Caco-2 (cell line): ENCODE results near the gene KRTAP5-9. TPM values are rescaled to one million over a fixed set of nuclear protein-coding genes. Genes with fewer than 3 reads are reported as not detected.
A peak's percentile ranks its signal among the peaks of the same experiment; 100 is the strongest.
"Not testable (repeated sequence)": the region's sequence is repeated elsewhere in the genome, so short reads cannot be mapped to it uniquely, and the experiment has no call there.

Experiments
- BruUV-seq: library from RNA; stranded (reverse); fragments of 400-500 nt; replicated peaks from 2 replicates; lab custom pipeline; 2021; lab: Mats Ljungman, UMichigan
- CTCF ChIA-PET: fragments of 300-600 bp; sonication (Branson Sonifier 250); formaldehyde crosslinking; loops from one replicate; lab custom pipeline; 2022; ENCODE audit warnings: antibody characterized with exemption; lab: Charles Lee
- POLR2A ChIA-PET: fragments of 300-600 bp; sonication (Branson Sonifier 250); formaldehyde crosslinking; loops from one replicate; lab custom pipeline; 2022; ENCODE audit warnings: antibody characterized with exemption; lab: Charles Lee
- DNase-seq, 2 experiments: peaks; one replicate each; pipeline versions ENCODE4 v3.0.0 to v3.0.0-alpha.2; 2020 to 2022
- H3K27me3 ChIP-seq: replicated peaks from 2 replicates; pipeline ENCODE4 v1.6.0; 2011; ENCODE audit warnings: low read length; ENCODE audit not compliant: control insufficient read depth, insufficient read depth
- H3K36me3 ChIP-seq: 2 replicates; pipeline ENCODE4 v1.5.1; 2011; ENCODE audit warnings: low read length; ENCODE audit not compliant: control insufficient read depth, insufficient read depth
- H3K4me1 ChIP-seq: fragments of 250-450 bp; sonication (Bioruptor Pico); 2 replicates; pipeline ENCODE4 v1.5.1; 2020; ENCODE audit warnings: mild to moderate bottlenecking
- H3K4me3 ChIP-seq: 2 replicates; pipeline ENCODE4 v1.5.1; 2011; ENCODE audit warnings: low read depth, mild to moderate bottlenecking, control low read depth, low read length
- H3K9me3 ChIP-seq: fragments of 250-450 bp; sonication (Bioruptor Pico); 2 replicates; pipeline ENCODE4 v1.5.1; 2020; ENCODE audit warnings: mild to moderate bottlenecking, moderate library complexity
- H3K27ac Mint-ChIP-seq: one replicate; pipeline ENCODE4 v1.8.0; 2022; ENCODE audit warnings: mixed read lengths; ENCODE audit not compliant: unreplicated experiment
- H3K27me3 Mint-ChIP-seq: one replicate; pipeline ENCODE4 v1.8.0; 2022; ENCODE audit warnings: mixed read lengths; ENCODE audit not compliant: insufficient read depth, unreplicated experiment
- H3K36me3 Mint-ChIP-seq: one replicate; pipeline ENCODE4 v1.8.0; 2022; ENCODE audit warnings: mild to moderate bottlenecking, mixed read lengths; ENCODE audit not compliant: insufficient read depth, unreplicated experiment
- H3K4me1 Mint-ChIP-seq: one replicate; pipeline ENCODE4 v1.8.0; 2022; ENCODE audit warnings: low read depth, mixed read lengths; ENCODE audit not compliant: unreplicated experiment
- H3K4me3 Mint-ChIP-seq: one replicate; pipeline ENCODE4 v1.8.0; 2022; ENCODE audit warnings: mild to moderate bottlenecking, moderate library complexity, mixed read lengths; ENCODE audit not compliant: unreplicated experiment
- H3K9me3 Mint-ChIP-seq: one replicate; pipeline ENCODE4 v1.8.0; 2022; ENCODE audit warnings: mixed read lengths; ENCODE audit not compliant: unreplicated experiment
- CTCF ChIP-seq, 2 experiments: fragments of 200-600 bp in 1 of 2; IDR thresholded peaks; 1 replicate in 1 of 2; 2 replicates in 1 of 2; pipeline versions ENCODE4 v1.5.1 to v1.8.0; 2011 to 2022; ENCODE audit warnings: antibody characterized with exemption in 1 of 2, control low read depth in 1 of 2, inconsistent platforms in 1 of 2, low read depth in 1 of 2, low read length in 1 of 2, mild to moderate bottlenecking in 1 of 2, moderate library complexity in 1 of 2; ENCODE audit not compliant: insufficient read depth in 1 of 2, severe bottlenecking in 1 of 2, unreplicated experiment in 1 of 2
- intact Hi-C: fragments of 100-400 bp; cut with micrococcal nuclease; formaldehyde crosslinking; loops from one replicate; pipeline ENCODE4 v1.10.0; 2022; ENCODE audit not compliant: unreplicated experiment
- total RNA-seq: library from RNA; stranded (reverse); gene quantifications from 2 replicates; pipeline ENCODE4 v1.2.3, GENCODE V29; 2022

Gene KRTAP5-9
- total RNA-seq, 1 experiment from 2014 or later: not detected

GRCh38 chr11:71577469-71578004, 29.3 kb downstream of the KRTAP5-9 start:
- H3K9me3 Mint-ChIP-seq: no peaks in the 10 kb centered on the region
- peaks cover 19% of the 10 kb centered on the region for H3K4me1 ChIP-seq
- H3K27ac Mint-ChIP-seq: no peak overlapping the region
- no peaks in the 10 kb centered on the region for H3K9me3 ChIP-seq
- TF ChIP-seq CTCF (IDR thresholded peaks at IDR 0.05; ENCODE audit: insufficient read depth in 1 of 2, low read depth in 1 of 2, low read length in 1 of 2, severe bottlenecking in 1 of 2, unreplicated experiment in 1 of 2): no peak
- POLR2A ChIA-PET: no interaction called here
- H3K36me3 ChIP-seq: no peaks in the 10 kb centered on the region
- no peaks in the 10 kb centered on the region for H3K27me3 ChIP-seq
- peaks cover 2% of the 10 kb centered on the region for H3K27me3 Mint-ChIP-seq
- no peaks in the 10 kb centered on the region for H3K36me3 Mint-ChIP-seq
- BruUV-seq: no TSS peak
- intact Hi-C loops: no loop called here
- H3K4me3 Mint-ChIP-seq: no peak overlapping the region
- peaks cover 7% of the 10 kb centered on the region for H3K4me1 Mint-ChIP-seq
- no peak for DNase-seq
- CTCF ChIA-PET: no interaction called here
- H3K4me3 ChIP-seq: no peak overlapping the region

GRCh38 chr11:71579513-71579912, 31.3 kb downstream of the KRTAP5-9 start:
- H3K36me3 ChIP-seq, intact Hi-C loops, H3K4me3 ChIP-seq, H3K27me3 Mint-ChIP-seq, H3K36me3 Mint-ChIP-seq, H3K9me3 Mint-ChIP-seq, H3K9me3 ChIP-seq, H3K27me3 ChIP-seq, H3K4me1 Mint-ChIP-seq, BruUV-seq, H3K4me3 Mint-ChIP-seq, H3K27ac Mint-ChIP-seq, DNase-seq: not testable (repeated sequence)
- ChIA-PET POLR2A (interaction anchor here (0.6 to 0.8 kb wide), 2 partner anchors 10 to 127 kb away, joined by 3 read pairs; partner anchors contain the start of gene NADSYN1), CTCF (interaction anchor here (0.6 to 1.9 kb wide), 13 partner anchors 8 to 1108 kb away, joined by 3 to 12 read pairs (median 6); partner anchors contain the start of genes DHCR7 and NADSYN1)
- peaks cover 19% of the 10 kb centered on the region for H3K4me1 ChIP-seq

- no TSS peak for BruUV-seq
- CTCF ChIA-PET: interaction anchor here (0.6 to 1.9 kb wide), 14 partner anchors 8 to 1109 kb away, joined by 3 to 12 read pairs (median 5); partner anchors contain the start of genes DHCR7 and NADSYN1
- intact Hi-C loops: loop anchor here (2.0 kb wide), 1 partner anchor 92 kb away; no protein-coding TSS in a partner anchor
- POLR2A ChIA-PET: interaction anchor here (0.6 to 0.8 kb wide), 2 partner anchors 9 to 128 kb away, joined by 3 read pairs; partner anchors contain the start of gene NADSYN1
- H3K27ac Mint-ChIP-seq: no peak overlapping the region
- DNase-seq: peak; percentile 84 to 85
- Histone ChIP-seq H3K4me3 (no peak overlapping the region), H3K36me3 (no peaks in the 10 kb centered on the region), H3K4me1 (peaks cover 19% of the 10 kb centered on the region), H3K9me3 (no peaks in the 10 kb centered on the region), H3K27me3 (no peaks in the 10 kb centered on the region)
- no peaks in the 10 kb centered on the region for H3K36me3 Mint-ChIP-seq
- no peaks in the 10 kb centered on the region for H3K9me3 Mint-ChIP-seq
- peaks cover 2% of the 10 kb centered on the region for H3K27me3 Mint-ChIP-seq
- peaks cover 7% of the 10 kb centered on the region for H3K4me1 Mint-ChIP-seq
- peak; percentile 92 to 97 for TF ChIP-seq CTCF (IDR thresholded peaks at IDR 0.05; ENCODE audit: insufficient read depth in 1 of 2, low read depth in 1 of 2, low read length in 1 of 2, severe bottlenecking in 1 of 2, unreplicated experiment in 1 of 2)
- peak overlapping the region; percentile 33 for H3K4me3 Mint-ChIP-seq
Measured at GRCh38 chr11:71580057-71581003, 32.1 kb downstream of the KRTAP5-9 start.
